ENCODE measurements around the gene ZDHHC23. TPM values are rescaled to one million over a fixed set of nuclear protein-coding genes. Genes with fewer than 3 reads are reported as not detected.
A peak's percentile ranks its signal among the peaks of the same experiment; 100 is the strongest.

ZDHHC23 gene
- total RNA-seq, 8 experiments from 2014 or later = 0.46 to 3.5 (median 2.1) TPM

- Histone ChIP-seq H3K27ac (no peak overlapping the region), H3K4me3 (no peak overlapping the region), H3K4me1 (replicated peaks in 1 of 2) (peaks cover 0 to 3% of the 10 kb centered on the region in 2 donors)
- WGBS, 10 experiments = 0 to 100% (median 80%) methylated on average over 1 to 7 of the region's 8 CpGs; no CpG with 5 or more reads in 1 of the 10 experiments
- ATAC-seq (replicated peaks in 6 of 8) = no peak
- in situ Hi-C loops (cut with MboI; ENCODE audit: low pct_unique_long_range_greater_than_20kb in 2 of 9, low sequenced_read_pairs in 9 of 9, unreplicated experiment in 9 of 9) = no loop called here
Observed at GRCh38 chr3:113954091-113954685, 6.4 kb downstream of the ZDHHC23 start.

GRCh38 chr3:113963879-113964278 is 16.1 kb downstream of the ZDHHC23 start:
- no peak for ATAC-seq (replicated peaks in 6 of 8)
- Histone ChIP-seq H3K4me1 (replicated peaks in 1 of 2) (peaks cover 0 to 9% of the 10 kb centered on the region in 2 donors), H3K4me3 (no peak overlapping the region), H3K27ac (no peak overlapping the region)
- WGBS, 10 experiments = 68 to 97% (median 94%) methylated on average over 3 of the region's 3 CpGs
- in situ Hi-C loops (cut with MboI; ENCODE audit: low pct_unique_long_range_greater_than_20kb in 2 of 9, low sequenced_read_pairs in 9 of 9, unreplicated experiment in 9 of 9) = no loop called here

GRCh38 chr3:113966172-113966571 is 18.4 kb downstream of the ZDHHC23 start:
- Histone ChIP-seq H3K4me1 (replicated peaks in 1 of 2) (peaks cover 0 to 2% of the 10 kb centered on the region in 2 donors), H3K4me3 (no peak overlapping the region), H3K27ac (no peak overlapping the region)
- in situ Hi-C loops (cut with MboI; ENCODE audit: low pct_unique_long_range_greater_than_20kb in 2 of 9, low sequenced_read_pairs in 9 of 9, unreplicated experiment in 9 of 9) = no loop called here
- ATAC-seq (replicated peaks in 6 of 8) = no peak
- 81 to 100% (median 98%) methylated on average over 1 to 2 of the region's 2 CpGs; no CpG with 5 or more reads in 6 of the 10 experiments for WGBS, 10 experiments

GRCh38 chr3:113968986-113969385 is 21.2 kb downstream of the ZDHHC23 start:
- WGBS, 10 experiments = 0 to 100% (median 60%) methylated on average over 1 to 2 of the region's 2 CpGs; no CpG with 5 or more reads in 3 of the 10 experiments

GRCh38 chr3:113977822-113978221 is 30.0 kb downstream of the ZDHHC23 start:
- WGBS, 10 experiments = 0 to 100% (median 88%) methylated on average over 1 to 3 of the region's 4 CpGs; no CpG with 5 or more reads in 1 of the 10 experiments
- ATAC-seq (replicated peaks in 6 of 8) = no peak
- in situ Hi-C loops (cut with MboI; ENCODE audit: low pct_unique_long_range_greater_than_20kb in 2 of 9, low sequenced_read_pairs in 9 of 9, unreplicated experiment in 9 of 9) = no loop called here
- Histone ChIP-seq H3K27ac (no peak overlapping the region), H3K4me3 (no peak overlapping the region), H3K4me1 (replicated peaks in 1 of 2) (no peaks in the 10 kb centered on the region)

More at GRCh38 chr3:113968986-113969385, 21.2 kb downstream of the ZDHHC23 start:
- Histone ChIP-seq H3K27ac (no peak overlapping the region), H3K4me3 (no peak overlapping the region), H3K4me1 (replicated peaks in 1 of 2) (no peaks in the 10 kb centered on the region)
- peak in 1 of 8 experiments; percentile 37 for ATAC-seq (replicated peaks in 6 of 8)
- in situ Hi-C loops (cut with MboI; ENCODE audit: low pct_unique_long_range_greater_than_20kb in 2 of 9, low sequenced_read_pairs in 9 of 9, unreplicated experiment in 9 of 9) = no loop called here

GRCh38 chr3:113979916-113980315 is 32.1 kb downstream of the ZDHHC23 start:
- no peak for ATAC-seq (replicated peaks in 6 of 8)
- Histone ChIP-seq H3K27ac (no peak overlapping the region), H3K4me3 (no peak overlapping the region), H3K4me1 (replicated peaks in 1 of 2) (no peaks in the 10 kb centered on the region)
- WGBS, 10 experiments = 17 to 100% (median 90%) methylated on average over 1 of the region's 1 CpG; no CpG with 5 or more reads in 2 of the 10 experiments
- in situ Hi-C loops (cut with MboI; ENCODE audit: low pct_unique_long_range_greater_than_20kb in 2 of 9, low sequenced_read_pairs in 9 of 9, unreplicated experiment in 9 of 9) = no loop called here

- no peaks in the 10 kb centered on the region for H3K4me1 ChIP-seq (replicated peaks in 1 of 2)
- in situ Hi-C loops (cut with MboI; ENCODE audit: low pct_unique_long_range_greater_than_20kb in 2 of 9, low sequenced_read_pairs in 9 of 9, unreplicated experiment in 9 of 9) = no loop called here
- no peak overlapping the region for H3K4me3 ChIP-seq
- no peak for ATAC-seq (replicated peaks in 6 of 8)
- no peak overlapping the region for H3K27ac ChIP-seq
Observed at GRCh38 chr3:113981803-113982202, 34.0 kb downstream of the ZDHHC23 start.

- 66 to 100% (median 92%) methylated on average over 1 to 3 of the region's 3 CpGs; no CpG with 5 or more reads in 1 of the 10 experiments for WGBS, 10 experiments
- no peak overlapping the region for H3K27ac ChIP-seq
- H3K4me3 ChIP-seq = no peak overlapping the region
- in situ Hi-C loops (cut with MboI; ENCODE audit: low pct_unique_long_range_greater_than_20kb in 2 of 9, low sequenced_read_pairs in 9 of 9, unreplicated experiment in 9 of 9) = no loop called here
- H3K4me1 ChIP-seq (replicated peaks in 1 of 2) = no peaks in the 10 kb centered on the region
- ATAC-seq (replicated peaks in 6 of 8) = no peak
Observed at GRCh38 chr3:113983544-113983943, 35.7 kb downstream of the ZDHHC23 start.

GRCh38 chr3:113985541-113985940 is 37.7 kb downstream of the ZDHHC23 start:
- ATAC-seq (replicated peaks in 6 of 8) = no peak
- 14 to 94% (median 73%) methylated on average over 2 to 4 of the region's 4 CpGs; no CpG with 5 or more reads in 2 of the 10 experiments for WGBS, 10 experiments
- Histone ChIP-seq H3K4me1 (replicated peaks in 1 of 2) (no peaks in the 10 kb centered on the region), H3K27ac (no peak overlapping the region), H3K4me3 (no peak overlapping the region)
- in situ Hi-C loops (cut with MboI; ENCODE audit: low pct_unique_long_range_greater_than_20kb in 2 of 9, low sequenced_read_pairs in 9 of 9, unreplicated experiment in 9 of 9) = no loop called here

- ATAC-seq (replicated peaks in 6 of 8) = no peak
- H3K4me3 ChIP-seq = no peak overlapping the region
- no peaks in the 10 kb centered on the region for H3K4me1 ChIP-seq (replicated peaks in 1 of 2)
- in situ Hi-C loops (cut with MboI; ENCODE audit: low pct_unique_long_range_greater_than_20kb in 2 of 9, low sequenced_read_pairs in 9 of 9, unreplicated experiment in 9 of 9) = no loop called here
- no peak overlapping the region for H3K27ac ChIP-seq
- 62 to 100% (median 91%) methylated on average over 1 to 5 of the region's 5 CpGs; no CpG with 5 or more reads in 2 of the 10 experiments for WGBS, 10 experiments
Observed at GRCh38 chr3:114005481-114005880, 57.7 kb downstream of the ZDHHC23 start.

GRCh38 chr3:114011059-114011797 is 63.4 kb downstream of the ZDHHC23 start:
- 56 to 95% (median 81%) methylated on average over 2 of the region's 2 CpGs for WGBS, 10 experiments
- no peaks in the 10 kb centered on the region for H3K4me1 ChIP-seq (replicated peaks in 1 of 2)
- ATAC-seq (replicated peaks in 6 of 8) = no peak
- H3K4me3 ChIP-seq = no peak overlapping the region
- in situ Hi-C loops (cut with MboI; ENCODE audit: low pct_unique_long_range_greater_than_20kb in 2 of 9, low sequenced_read_pairs in 9 of 9, unreplicated experiment in 9 of 9) = no loop called here
- H3K27ac ChIP-seq = no peak overlapping the region

All from motor neuron (in vitro differentiated cells).